Mononuclear cell (primary cell): ENCODE results near the gene ZFAND6. TPM values are rescaled to one million over a fixed set of nuclear protein-coding genes. Genes with fewer than 3 reads are reported as not detected.

Experiments
- H3K27me3 ChIP-seq: 2 replicates; pipeline ENCODE4 v1.6.0; 2011; ENCODE audit warnings: low read length, control low read depth; ENCODE audit not compliant: insufficient read depth
- H3K4me1 ChIP-seq: 2 replicates; pipeline ENCODE4 v1.5.1; 2011; ENCODE audit warnings: mild to moderate bottlenecking, low read length, control low read depth; ENCODE audit not compliant: insufficient read depth
- H3K4me3 ChIP-seq: 2 replicates; pipeline ENCODE4 v1.5.1; 2011; ENCODE audit warnings: mild to moderate bottlenecking, low read length, moderate library complexity
- H3K9me3 ChIP-seq: 2 replicates; pipeline ENCODE4 v1.5.1; 2011; ENCODE audit warnings: low read depth, mild to moderate bottlenecking, control low read depth, low read length
- total RNA-seq: library from RNA; depleted of rRNA; stranded (reverse); fragments of >200 nt; gene quantifications from one replicate; pipeline ENCODE4 v1.2.3, GENCODE V29; 2012

The ZFAND6 gene
- total RNA-seq, 1 donor: 177 TPM

- Histone ChIP-seq H3K9me3 (no peaks in the 10 kb centered on the region), H3K4me1 (no peaks in the 10 kb centered on the region), H3K27me3 (no peaks in the 10 kb centered on the region), H3K4me3 (no peak overlapping the region)
Observed at GRCh38 chr15:80174017-80174746, 114.7 kb downstream of the ZFAND6 start.

GRCh38 chr15:80175436-80175835 lies 116.0 kb downstream of the ZFAND6 start:
- Histone ChIP-seq H3K9me3 (no peaks in the 10 kb centered on the region), H3K27me3 (no peaks in the 10 kb centered on the region), H3K4me1 (no peaks in the 10 kb centered on the region), H3K4me3 (no peak overlapping the region)

- Histone ChIP-seq H3K4me3 (no peak overlapping the region), H3K4me1 (no peaks in the 10 kb centered on the region), H3K9me3 (no peaks in the 10 kb centered on the region), H3K27me3 (no peaks in the 10 kb centered on the region)
Observed at GRCh38 chr15:80176443-80176842, 117.0 kb downstream of the ZFAND6 start.

- Histone ChIP-seq H3K9me3 (no peaks in the 10 kb centered on the region), H3K4me3 (no peak overlapping the region), H3K4me1 (no peaks in the 10 kb centered on the region), H3K27me3 (no peaks in the 10 kb centered on the region)
Observed at GRCh38 chr15:80177156-80177555, 117.7 kb downstream of the ZFAND6 start.

- Histone ChIP-seq H3K4me1 (no peaks in the 10 kb centered on the region), H3K9me3 (no peaks in the 10 kb centered on the region), H3K27me3 (no peaks in the 10 kb centered on the region), H3K4me3 (no peak overlapping the region)
Observed at GRCh38 chr15:80179025-80179759, 119.7 kb downstream of the ZFAND6 start.

GRCh38 chr15:80179935-80180334 lies 120.5 kb downstream of the ZFAND6 start:
- Histone ChIP-seq H3K27me3 (no peaks in the 10 kb centered on the region), H3K4me3 (no peak overlapping the region), H3K4me1 (no peaks in the 10 kb centered on the region), H3K9me3 (no peaks in the 10 kb centered on the region)

GRCh38 chr15:80180468-80180867 lies 121.0 kb downstream of the ZFAND6 start:
- no peak overlapping the region for H3K4me3 ChIP-seq
- no peaks in the 10 kb centered on the region for H3K9me3 ChIP-seq
- H3K4me1 ChIP-seq: no peaks in the 10 kb centered on the region
- H3K27me3 ChIP-seq: no peaks in the 10 kb centered on the region

- no peaks in the 10 kb centered on the region for H3K4me1 ChIP-seq
- no peaks in the 10 kb centered on the region for H3K9me3 ChIP-seq
- H3K4me3 ChIP-seq: no peak overlapping the region
- H3K27me3 ChIP-seq: no peaks in the 10 kb centered on the region
Observed at GRCh38 chr15:80180986-80181385, 121.5 kb downstream of the ZFAND6 start.

GRCh38 chr15:80182611-80183261 lies 123.3 kb downstream of the ZFAND6 start:
- H3K27me3 ChIP-seq: no peaks in the 10 kb centered on the region
- no peaks in the 10 kb centered on the region for H3K9me3 ChIP-seq
- H3K4me1 ChIP-seq: no peaks in the 10 kb centered on the region
- H3K4me3 ChIP-seq: no peak overlapping the region

GRCh38 chr15:80183306-80183705 lies 123.8 kb downstream of the ZFAND6 start:
- H3K4me1 ChIP-seq: no peaks in the 10 kb centered on the region
- no peaks in the 10 kb centered on the region for H3K9me3 ChIP-seq
- no peaks in the 10 kb centered on the region for H3K27me3 ChIP-seq
- H3K4me3 ChIP-seq: no peak overlapping the region

- Histone ChIP-seq H3K9me3 (no peaks in the 10 kb centered on the region), H3K4me3 (no peak overlapping the region), H3K27me3 (no peaks in the 10 kb centered on the region), H3K4me1 (no peaks in the 10 kb centered on the region)
Observed at GRCh38 chr15:80183886-80184285, 124.4 kb downstream of the ZFAND6 start.

GRCh38 chr15:80184554-80184953 lies 125.1 kb downstream of the ZFAND6 start:
- H3K27me3 ChIP-seq: no peaks in the 10 kb centered on the region
- no peaks in the 10 kb centered on the region for H3K4me1 ChIP-seq
- H3K4me3 ChIP-seq: no peak overlapping the region
- H3K9me3 ChIP-seq: no peaks in the 10 kb centered on the region

- no peaks in the 10 kb centered on the region for H3K9me3 ChIP-seq
- no peaks in the 10 kb centered on the region for H3K4me1 ChIP-seq
- no peak overlapping the region for H3K4me3 ChIP-seq
- H3K27me3 ChIP-seq: no peaks in the 10 kb centered on the region
Observed at GRCh38 chr15:80185152-80185551, 125.7 kb downstream of the ZFAND6 start.

- Histone ChIP-seq H3K4me3 (no peak overlapping the region), H3K27me3 (no peaks in the 10 kb centered on the region), H3K9me3 (no peaks in the 10 kb centered on the region), H3K4me1 (no peaks in the 10 kb centered on the region)
Observed at GRCh38 chr15:80186066-80186465, 126.6 kb downstream of the ZFAND6 start.

- Histone ChIP-seq H3K27me3 (no peaks in the 10 kb centered on the region), H3K4me3 (no peak overlapping the region), H3K4me1 (no peaks in the 10 kb centered on the region), H3K9me3 (no peaks in the 10 kb centered on the region)
Observed at GRCh38 chr15:80186597-80186996, 127.1 kb downstream of the ZFAND6 start.
